HepG2 (cell line): ENCODE results near the gene SLC29A3. TPM values are rescaled to one million over a fixed set of nuclear protein-coding genes. Genes with fewer than 3 reads are reported as not detected.

ENCODE experiments used
- BRCA1 ChIP-seq: sonication (generic); formaldehyde crosslinking; IDR thresholded peaks from 2 replicates; pipeline ENCODE4 v1.4.0; 2020; ENCODE audit warnings: missing genetic modification reagents
- ETV5 ChIP-seq: IDR thresholded peaks from 2 replicates; pipeline ENCODE4 v1.6.1; 2018; ENCODE audit warnings: missing biosample characterization, missing genetic modification reagents, inconsistent platforms, borderline replicate concordance
- FOXA1 ChIP-seq, 2 experiments: fragments of 450-650 bp in 1 of 2; sonication (generic) in 1 of 2; formaldehyde crosslinking in 1 of 2; IDR thresholded peaks; 2 replicates each; pipeline versions ENCODE4 v1.4.0 to v1.6.1; 2016 to 2020; ENCODE audit warnings: missing genetic modification reagents in 1 of 2
- FOXM1 ChIP-seq: sonication (generic); formaldehyde crosslinking; IDR thresholded peaks from 2 replicates; pipeline ENCODE4 v1.5.0; 2020; ENCODE audit warnings: missing genetic modification reagents
- KLF11 ChIP-seq: IDR thresholded peaks from 2 replicates; pipeline ENCODE4 v1.6.1; 2016; ENCODE audit warnings: missing compliant biosample characterization
- NFYB ChIP-seq: sonication (generic); formaldehyde crosslinking; IDR thresholded peaks from 2 replicates; pipeline ENCODE4 v1.4.0; 2020; ENCODE audit warnings: missing genetic modification reagents
- NR0B2 ChIP-seq: sonication (generic); formaldehyde crosslinking; IDR thresholded peaks from 2 replicates; pipeline ENCODE4 v1.4.0; 2020; ENCODE audit warnings: mild to moderate bottlenecking, missing genetic modification reagents
- NR2F6 ChIP-seq, 2 experiments: IDR thresholded peaks; 2 replicates each; pipeline ENCODE4 v1.6.1; 2016; ENCODE audit warnings: antibody characterized with exemption in 1 of 2, mild to moderate bottlenecking in 1 of 2
- PITX1 ChIP-seq: sonication (generic); formaldehyde crosslinking; IDR thresholded peaks from 2 replicates; pipeline ENCODE4 v1.5.1; 2020; ENCODE audit warnings: mild to moderate bottlenecking, missing genetic modification reagents
- PLRG1 ChIP-seq: fragments of 450-650 bp; conservative IDR thresholded peaks from 2 replicates; pipeline ENCODE4 v1.6.1; 2016
- SNRNP70 ChIP-seq: fragments of 200-400 bp; formaldehyde crosslinking; IDR thresholded peaks from 2 replicates; pipeline ENCODE4 v1.6.1; 2017; ENCODE audit warnings: mild to moderate bottlenecking, low read depth, low read length, moderate library complexity
- SRSF1 ChIP-seq: fragments of 200-400 bp; formaldehyde crosslinking; optimal IDR thresholded peaks from 2 replicates; pipeline ENCODE3; 2017; ENCODE audit warnings: mild to moderate bottlenecking, low read depth, low read length, moderate library complexity
- XBP1 ChIP-seq: sonication (generic); formaldehyde crosslinking; IDR thresholded peaks from 2 replicates; pipeline ENCODE4 v1.5.0; 2020; ENCODE audit warnings: missing genetic modification reagents
- YY1 ChIP-seq: IDR thresholded peaks from 2 replicates; pipeline ENCODE4 v1.6.1; 2011; ENCODE audit warnings: low read length, low read depth, moderate library complexity, mild to moderate bottlenecking; ENCODE audit not compliant: insufficient read depth, insufficient replicate concordance
- ZFP37 ChIP-seq: sonication (generic); formaldehyde crosslinking; IDR thresholded peaks from 2 replicates; pipeline ENCODE4 v1.4.0; 2020; ENCODE audit warnings: missing genetic modification reagents, borderline replicate concordance
- ZNF431 ChIP-seq: sonication (generic); formaldehyde crosslinking; IDR thresholded peaks from 2 replicates; pipeline ENCODE4 v1.9.0; 2022; ENCODE audit warnings: missing genetic modification reagents, low read depth, mild to moderate bottlenecking, borderline replicate concordance
- ZNF639 ChIP-seq: conservative IDR thresholded peaks from 2 replicates; pipeline ENCODE4 v1.6.1; 2018; ENCODE audit warnings: missing genetic modification reagents
- polyA plus RNA-seq, 8 experiments: library from polyadenylated mRNA; depleted of rRNA in 3 of 8; stranded (reverse) in 7 of 8; unstranded in 1 of 8; fragments of >200 nt; fragmentation: Illumina TruSeq in 4 of 8; extraction: Trizol in 4 of 8; gene quantifications; 2 replicates each; pipeline versions ENCODE4 v1.2.1 to v1.2.3, GENCODE V29; 2011 to 2016; ENCODE audit warnings: low read depth in 4 of 8, missing spikeins in 1 of 8, mixed read lengths in 1 of 8; ENCODE audit not compliant: insufficient read depth in 1 of 8
- total RNA-seq, 5 experiments: library from RNA; depleted of rRNA; stranded (reverse); fragments of >200 nt; fragmentation: Illumina TruSeq; extraction: Trizol; gene quantifications; 2 replicates each; pipeline ENCODE4 v1.2.3, GENCODE V29; 2016; ENCODE audit warnings: low read depth in 1 of 5
- TF ChIP-seq, protein P1 (sequence below): sonication (generic); formaldehyde crosslinking; IDR thresholded peaks from 2 replicates; pipeline ENCODE4 v1.4.0; 2020; ENCODE audit warnings: missing genetic modification reagents
- TF ChIP-seq, protein P2 (sequence below): sonication (generic); formaldehyde crosslinking; IDR thresholded peaks from 2 replicates; pipeline ENCODE4 v1.4.0; 2020; ENCODE audit warnings: missing genetic modification reagents
- TF ChIP-seq, protein P3 (sequence below): sonication (generic); formaldehyde crosslinking; IDR thresholded peaks from 2 replicates; pipeline ENCODE4 v1.9.0; 2021; ENCODE audit warnings: missing genetic modification reagents, mild to moderate bottlenecking, borderline replicate concordance
- TF ChIP-seq, protein P4 (sequence below): sonication (generic); formaldehyde crosslinking; IDR thresholded peaks from 2 replicates; pipeline ENCODE4 v1.5.1; 2020; ENCODE audit warnings: missing genetic modification reagents, mild to moderate bottlenecking, borderline replicate concordance
- TF ChIP-seq, protein P5 (sequence below): sonication (generic); formaldehyde crosslinking; IDR thresholded peaks from 2 replicates; pipeline ENCODE4 v1.4.0; 2020; ENCODE audit warnings: missing genetic modification reagents

Gene SLC29A3
- total and polyA plus RNA-seq, 2 of the 13 experiments (the other 11 are each of a cell fraction or from before 2014, with no cell fraction given): 8.6 to 11.8 TPM

DNA sequence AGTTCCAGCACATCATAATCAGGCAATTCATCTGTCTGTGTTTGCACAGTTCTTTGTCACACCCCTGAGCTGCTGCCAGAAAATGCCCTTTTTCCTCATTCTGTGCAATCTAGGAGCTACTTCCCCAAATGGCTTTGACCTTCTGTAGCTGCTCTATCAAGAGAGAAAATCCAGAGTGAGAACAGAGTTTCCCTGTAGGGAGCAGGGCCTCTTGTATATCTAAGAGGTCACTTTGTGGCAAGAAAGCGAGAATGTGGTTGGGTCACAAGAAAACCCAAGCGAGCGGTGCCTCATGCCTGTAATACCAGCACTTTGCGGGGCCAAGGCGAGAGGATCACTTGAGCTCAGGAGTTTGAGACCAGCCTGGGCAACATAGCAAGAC lies 24.3 kb downstream of the SLC29A3 start (continued):
- TF ChIP-seq ZNF639 (CRISPR knock-in tag) (no peak), KLF11 (CRISPR knock-in tag) (no peak), PITX1 (CRISPR knock-in tag) (peak; percentile 42; the same call in 1 of the 2 replicates), ETV5 (CRISPR knock-in tag) (no peak), FOXM1 (CRISPR knock-in tag) (no peak), YY1 (no peak), NR2F6 (IDR thresholded peaks at IDR 0.05) (peak; percentile 87), NR2F6 (CRISPR knock-in tag; IDR thresholded peaks at IDR 0.05) (peak; percentile 45; the same call in 1 of the 2 replicates), NFYB (CRISPR knock-in tag) (no peak), NR0B2 (CRISPR knock-in tag) (no peak), SRSF1 (no peak), SNRNP70 (no peak), ZFP37 (CRISPR knock-in tag) (no peak), ZNF431 (CRISPR knock-in tag) (no peak), PLRG1 (no peak), XBP1 (CRISPR knock-in tag) (no peak), FOXA1 (IDR thresholded peaks at IDR 0.05) (no peak), FOXA1 (CRISPR knock-in tag; IDR thresholded peaks at IDR 0.05) (peak; percentile 55), BRCA1 (no peak)
- TF ChIP-seq, protein P1, sequence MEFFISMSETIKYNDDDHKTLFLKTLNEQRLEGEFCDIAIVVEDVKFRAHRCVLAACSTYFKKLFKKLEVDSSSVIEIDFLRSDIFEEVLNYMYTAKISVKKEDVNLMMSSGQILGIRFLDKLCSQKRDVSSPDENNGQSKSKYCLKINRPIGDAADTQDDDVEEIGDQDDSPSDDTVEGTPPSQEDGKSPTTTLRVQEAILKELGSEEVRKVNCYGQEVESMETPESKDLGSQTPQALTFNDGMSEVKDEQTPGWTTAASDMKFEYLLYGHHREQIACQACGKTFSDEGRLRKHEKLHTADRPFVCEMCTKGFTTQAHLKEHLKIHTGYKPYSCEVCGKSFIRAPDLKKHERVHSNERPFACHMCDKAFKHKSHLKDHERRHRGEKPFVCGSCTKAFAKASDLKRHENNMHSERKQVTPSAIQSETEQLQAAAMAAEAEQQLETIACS: no peak
- TF ChIP-seq, protein P2, sequence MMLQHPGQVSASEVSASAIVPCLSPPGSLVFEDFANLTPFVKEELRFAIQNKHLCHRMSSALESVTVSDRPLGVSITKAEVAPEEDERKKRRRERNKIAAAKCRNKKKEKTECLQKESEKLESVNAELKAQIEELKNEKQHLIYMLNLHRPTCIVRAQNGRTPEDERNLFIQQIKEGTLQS: peak; percentile 21; the same call in 1 of the 2 replicates
- TF ChIP-seq, protein P3, sequence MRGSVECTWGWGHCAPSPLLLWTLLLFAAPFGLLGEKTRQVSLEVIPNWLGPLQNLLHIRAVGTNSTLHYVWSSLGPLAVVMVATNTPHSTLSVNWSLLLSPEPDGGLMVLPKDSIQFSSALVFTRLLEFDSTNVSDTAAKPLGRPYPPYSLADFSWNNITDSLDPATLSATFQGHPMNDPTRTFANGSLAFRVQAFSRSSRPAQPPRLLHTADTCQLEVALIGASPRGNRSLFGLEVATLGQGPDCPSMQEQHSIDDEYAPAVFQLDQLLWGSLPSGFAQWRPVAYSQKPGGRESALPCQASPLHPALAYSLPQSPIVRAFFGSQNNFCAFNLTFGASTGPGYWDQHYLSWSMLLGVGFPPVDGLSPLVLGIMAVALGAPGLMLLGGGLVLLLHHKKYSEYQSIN (CRISPR knock-in tag): no peak
- TF ChIP-seq, protein P4, sequence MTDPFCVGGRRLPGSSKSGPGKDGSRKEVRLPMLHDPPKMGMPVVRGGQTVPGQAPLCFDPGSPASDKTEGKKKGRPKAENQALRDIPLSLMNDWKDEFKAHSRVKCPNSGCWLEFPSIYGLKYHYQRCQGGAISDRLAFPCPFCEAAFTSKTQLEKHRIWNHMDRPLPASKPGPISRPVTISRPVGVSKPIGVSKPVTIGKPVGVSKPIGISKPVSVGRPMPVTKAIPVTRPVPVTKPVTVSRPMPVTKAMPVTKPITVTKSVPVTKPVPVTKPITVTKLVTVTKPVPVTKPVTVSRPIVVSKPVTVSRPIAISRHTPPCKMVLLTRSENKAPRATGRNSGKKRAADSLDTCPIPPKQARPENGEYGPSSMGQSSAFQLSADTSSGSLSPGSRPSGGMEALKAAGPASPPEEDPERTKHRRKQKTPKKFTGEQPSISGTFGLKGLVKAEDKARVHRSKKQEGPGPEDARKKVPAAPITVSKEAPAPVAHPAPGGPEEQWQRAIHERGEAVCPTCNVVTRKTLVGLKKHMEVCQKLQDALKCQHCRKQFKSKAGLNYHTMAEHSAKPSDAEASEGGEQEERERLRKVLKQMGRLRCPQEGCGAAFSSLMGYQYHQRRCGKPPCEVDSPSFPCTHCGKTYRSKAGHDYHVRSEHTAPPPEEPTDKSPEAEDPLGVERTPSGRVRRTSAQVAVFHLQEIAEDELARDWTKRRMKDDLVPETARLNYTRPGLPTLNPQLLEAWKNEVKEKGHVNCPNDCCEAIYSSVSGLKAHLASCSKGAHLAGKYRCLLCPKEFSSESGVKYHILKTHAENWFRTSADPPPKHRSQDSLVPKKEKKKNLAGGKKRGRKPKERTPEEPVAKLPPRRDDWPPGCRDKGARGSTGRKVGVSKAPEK (CRISPR knock-in tag): no peak
- TF ChIP-seq, protein P5, sequence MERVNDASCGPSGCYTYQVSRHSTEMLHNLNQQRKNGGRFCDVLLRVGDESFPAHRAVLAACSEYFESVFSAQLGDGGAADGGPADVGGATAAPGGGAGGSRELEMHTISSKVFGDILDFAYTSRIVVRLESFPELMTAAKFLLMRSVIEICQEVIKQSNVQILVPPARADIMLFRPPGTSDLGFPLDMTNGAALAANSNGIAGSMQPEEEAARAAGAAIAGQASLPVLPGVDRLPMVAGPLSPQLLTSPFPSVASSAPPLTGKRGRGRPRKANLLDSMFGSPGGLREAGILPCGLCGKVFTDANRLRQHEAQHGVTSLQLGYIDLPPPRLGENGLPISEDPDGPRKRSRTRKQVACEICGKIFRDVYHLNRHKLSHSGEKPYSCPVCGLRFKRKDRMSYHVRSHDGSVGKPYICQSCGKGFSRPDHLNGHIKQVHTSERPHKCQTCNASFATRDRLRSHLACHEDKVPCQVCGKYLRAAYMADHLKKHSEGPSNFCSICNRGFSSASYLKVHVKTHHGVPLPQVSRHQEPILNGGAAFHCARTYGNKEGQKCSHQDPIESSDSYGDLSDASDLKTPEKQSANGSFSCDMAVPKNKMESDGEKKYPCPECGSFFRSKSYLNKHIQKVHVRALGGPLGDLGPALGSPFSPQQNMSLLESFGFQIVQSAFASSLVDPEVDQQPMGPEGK: no peak
